Measurements from ENCODE around the gene KCNIP4. TPM values are rescaled to one million over a fixed set of nuclear protein-coding genes. Genes with fewer than 3 reads are reported as not detected.

KCNIP4 gene
- total and polyA plus RNA-seq, 2 experiments from 2014 or later = 0.14 to 0.63 TPM

GRCh38 chr4:20696815-20697214 lies 1251.8 kb downstream of the KCNIP4 start:
- Mint-ChIP-seq H3K4me3 (no peak overlapping the region), H3K27ac (no peak overlapping the region), H3K27me3 (ENCODE audit: insufficient read depth, low read depth, poor library complexity) (peaks cover 2% of the 10 kb centered on the region), H3K36me3 (ENCODE audit: low read depth) (no peaks in the 10 kb centered on the region; the same call in 2 of the 3 replicates), H3K4me1 (peaks cover 4% of the 10 kb centered on the region; the same call in 2 of the 3 replicates), H3K9me3 (no peaks in the 10 kb centered on the region)
- Histone ChIP-seq H3K36me3 (ENCODE audit: insufficient read depth) (no peaks in the 10 kb centered on the region), H3F3A (replicated peaks; ENCODE audit: low read depth) (no peaks in the 10 kb centered on the region), H3K4me3 (no peak overlapping the region), H2AFZ (no peak overlapping the region), H3K9me2 (ENCODE audit: insufficient read depth) (no peaks in the 10 kb centered on the region), H3K79me2 (replicated peaks; ENCODE audit: insufficient read depth) (peaks cover 14% of the 10 kb centered on the region), H3K27me3 (ENCODE audit: insufficient read depth) (no peaks in the 10 kb centered on the region), H3K27ac (ENCODE audit: low read depth) (no peak overlapping the region), H4K20me1 (replicated peaks; ENCODE audit: insufficient read depth) (no peaks in the 10 kb centered on the region), H3K4me1 (ENCODE audit: insufficient read depth) (peaks cover 5% of the 10 kb centered on the region; the same call in 1 of the 2 replicates), H3K4me2 (no peak overlapping the region)
- ATAC-seq (no peak), DNase-seq (ENCODE audit: low spot score) (no peak)
- no peak for TF ChIP-seq ZNF114 (CRISPR knock-in tag; IDR thresholded peaks at IDR 0.05)
- no peak for TF ChIP-seq NANOG (IDR thresholded peaks at IDR 0.05; ENCODE audit: borderline replicate concordance)
- TF ChIP-seq EZH2 (IDR thresholded peaks at IDR 0.05; ENCODE audit: low read depth, unreplicated experiment) = no peak
- TF ChIP-seq ZNF331 (CRISPR knock-in tag; IDR thresholded peaks at IDR 0.05; ENCODE audit: low read depth) = no peak
- TF ChIP-seq, protein P1, sequence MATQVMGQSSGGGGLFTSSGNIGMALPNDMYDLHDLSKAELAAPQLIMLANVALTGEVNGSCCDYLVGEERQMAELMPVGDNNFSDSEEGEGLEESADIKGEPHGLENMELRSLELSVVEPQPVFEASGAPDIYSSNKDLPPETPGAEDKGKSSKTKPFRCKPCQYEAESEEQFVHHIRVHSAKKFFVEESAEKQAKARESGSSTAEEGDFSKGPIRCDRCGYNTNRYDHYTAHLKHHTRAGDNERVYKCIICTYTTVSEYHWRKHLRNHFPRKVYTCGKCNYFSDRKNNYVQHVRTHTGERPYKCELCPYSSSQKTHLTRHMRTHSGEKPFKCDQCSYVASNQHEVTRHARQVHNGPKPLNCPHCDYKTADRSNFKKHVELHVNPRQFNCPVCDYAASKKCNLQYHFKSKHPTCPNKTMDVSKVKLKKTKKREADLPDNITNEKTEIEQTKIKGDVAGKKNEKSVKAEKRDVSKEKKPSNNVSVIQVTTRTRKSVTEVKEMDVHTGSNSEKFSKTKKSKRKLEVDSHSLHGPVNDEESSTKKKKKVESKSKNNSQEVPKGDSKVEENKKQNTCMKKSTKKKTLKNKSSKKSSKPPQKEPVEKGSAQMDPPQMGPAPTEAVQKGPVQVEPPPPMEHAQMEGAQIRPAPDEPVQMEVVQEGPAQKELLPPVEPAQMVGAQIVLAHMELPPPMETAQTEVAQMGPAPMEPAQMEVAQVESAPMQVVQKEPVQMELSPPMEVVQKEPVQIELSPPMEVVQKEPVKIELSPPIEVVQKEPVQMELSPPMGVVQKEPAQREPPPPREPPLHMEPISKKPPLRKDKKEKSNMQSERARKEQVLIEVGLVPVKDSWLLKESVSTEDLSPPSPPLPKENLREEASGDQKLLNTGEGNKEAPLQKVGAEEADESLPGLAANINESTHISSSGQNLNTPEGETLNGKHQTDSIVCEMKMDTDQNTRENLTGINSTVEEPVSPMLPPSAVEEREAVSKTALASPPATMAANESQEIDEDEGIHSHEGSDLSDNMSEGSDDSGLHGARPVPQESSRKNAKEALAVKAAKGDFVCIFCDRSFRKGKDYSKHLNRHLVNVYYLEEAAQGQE (IDR thresholded peaks at IDR 0.05; ENCODE audit: unreplicated experiment) = no peak
- TF ChIP-seq, protein P2, sequence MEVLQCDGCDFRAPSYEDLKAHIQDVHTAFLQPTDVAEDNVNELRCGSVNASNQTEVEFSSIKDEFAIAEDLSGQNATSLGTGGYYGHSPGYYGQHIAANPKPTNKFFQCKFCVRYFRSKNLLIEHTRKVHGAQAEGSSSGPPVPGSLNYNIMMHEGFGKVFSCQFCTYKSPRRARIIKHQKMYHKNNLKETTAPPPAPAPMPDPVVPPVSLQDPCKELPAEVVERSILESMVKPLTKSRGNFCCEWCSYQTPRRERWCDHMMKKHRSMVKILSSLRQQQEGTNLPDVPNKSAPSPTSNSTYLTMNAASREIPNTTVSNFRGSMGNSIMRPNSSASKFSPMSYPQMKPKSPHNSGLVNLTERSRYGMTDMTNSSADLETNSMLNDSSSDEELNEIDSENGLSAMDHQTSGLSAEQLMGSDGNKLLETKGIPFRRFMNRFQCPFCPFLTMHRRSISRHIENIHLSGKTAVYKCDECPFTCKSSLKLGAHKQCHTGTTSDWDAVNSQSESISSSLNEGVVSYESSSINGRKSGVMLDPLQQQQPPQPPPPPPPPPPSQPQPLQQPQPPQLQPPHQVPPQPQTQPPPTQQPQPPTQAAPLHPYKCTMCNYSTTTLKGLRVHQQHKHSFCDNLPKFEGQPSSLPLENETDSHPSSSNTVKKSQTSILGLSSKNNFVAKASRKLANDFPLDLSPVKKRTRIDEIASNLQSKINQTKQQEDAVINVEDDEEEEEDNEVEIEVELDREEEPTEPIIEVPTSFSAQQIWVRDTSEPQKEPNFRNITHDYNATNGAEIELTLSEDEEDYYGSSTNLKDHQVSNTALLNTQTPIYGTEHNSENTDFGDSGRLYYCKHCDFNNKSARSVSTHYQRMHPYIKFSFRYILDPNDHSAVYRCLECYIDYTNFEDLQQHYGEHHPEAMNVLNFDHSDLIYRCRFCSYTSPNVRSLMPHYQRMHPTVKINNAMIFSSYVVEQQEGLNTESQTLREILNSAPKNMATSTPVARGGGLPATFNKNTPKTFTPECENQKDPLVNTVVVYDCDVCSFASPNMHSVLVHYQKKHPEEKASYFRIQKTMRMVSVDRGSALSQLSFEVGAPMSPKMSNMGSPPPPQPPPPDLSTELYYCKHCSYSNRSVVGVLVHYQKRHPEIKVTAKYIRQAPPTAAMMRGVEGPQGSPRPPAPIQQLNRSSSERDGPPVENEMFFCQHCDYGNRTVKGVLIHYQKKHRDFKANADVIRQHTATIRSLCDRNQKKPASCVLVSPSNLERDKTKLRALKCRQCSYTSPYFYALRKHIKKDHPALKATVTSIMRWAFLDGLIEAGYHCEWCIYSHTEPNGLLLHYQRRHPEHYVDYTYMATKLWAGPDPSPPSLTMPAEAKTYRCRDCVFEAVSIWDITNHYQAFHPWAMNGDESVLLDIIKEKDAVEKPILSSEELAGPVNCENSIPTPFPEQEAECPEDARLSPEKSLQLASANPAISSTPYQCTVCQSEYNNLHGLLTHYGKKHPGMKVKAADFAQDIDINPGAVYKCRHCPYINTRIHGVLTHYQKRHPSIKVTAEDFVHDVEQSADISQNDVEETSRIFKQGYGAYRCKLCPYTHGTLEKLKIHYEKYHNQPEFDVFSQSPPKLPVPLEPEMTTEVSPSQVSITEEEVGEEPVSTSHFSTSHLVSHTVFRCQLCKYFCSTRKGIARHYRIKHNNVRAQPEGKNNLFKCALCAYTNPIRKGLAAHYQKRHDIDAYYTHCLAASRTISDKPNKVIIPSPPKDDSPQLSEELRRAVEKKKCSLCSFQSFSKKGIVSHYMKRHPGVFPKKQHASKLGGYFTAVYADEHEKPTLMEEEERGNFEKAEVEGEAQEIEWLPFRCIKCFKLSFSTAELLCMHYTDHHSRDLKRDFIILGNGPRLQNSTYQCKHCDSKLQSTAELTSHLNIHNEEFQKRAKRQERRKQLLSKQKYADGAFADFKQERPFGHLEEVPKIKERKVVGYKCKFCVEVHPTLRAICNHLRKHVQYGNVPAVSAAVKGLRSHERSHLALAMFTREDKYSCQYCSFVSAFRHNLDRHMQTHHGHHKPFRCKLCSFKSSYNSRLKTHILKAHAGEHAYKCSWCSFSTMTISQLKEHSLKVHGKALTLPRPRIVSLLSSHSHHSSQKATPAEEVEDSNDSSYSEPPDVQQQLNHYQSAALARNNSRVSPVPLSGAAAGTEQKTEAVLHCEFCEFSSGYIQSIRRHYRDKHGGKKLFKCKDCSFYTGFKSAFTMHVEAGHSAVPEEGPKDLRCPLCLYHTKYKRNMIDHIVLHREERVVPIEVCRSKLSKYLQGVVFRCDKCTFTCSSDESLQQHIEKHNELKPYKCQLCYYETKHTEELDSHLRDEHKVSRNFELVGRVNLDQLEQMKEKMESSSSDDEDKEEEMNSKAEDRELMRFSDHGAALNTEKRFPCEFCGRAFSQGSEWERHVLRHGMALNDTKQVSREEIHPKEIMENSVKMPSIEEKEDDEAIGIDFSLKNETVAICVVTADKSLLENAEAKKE (CRISPR knock-in tag; IDR thresholded peaks at IDR 0.05) = no peak
